Kidney epithelial cell (primary cell): Measurements from ENCODE around the gene ZNF521. TPM values are rescaled to one million over a fixed set of nuclear protein-coding genes. Genes with fewer than 3 reads are reported as not detected.

Experiments
- DNase-seq: peaks from one replicate; pipeline ENCODE4 v3.0.0-alpha.2; 2010; ENCODE audit warnings: low read depth
- H3K27me3 ChIP-seq: 2 replicates; pipeline ENCODE4 v1.6.0; 2011; ENCODE audit warnings: low read length; ENCODE audit not compliant: control insufficient read depth, insufficient read depth
- H3K36me3 ChIP-seq: 2 replicates; pipeline ENCODE4 v1.5.1; 2011; ENCODE audit warnings: low read length; ENCODE audit not compliant: control insufficient read depth, insufficient read depth
- H3K4me3 ChIP-seq: 2 replicates; pipeline ENCODE4 v1.5.1; 2011; ENCODE audit warnings: low read depth, mild to moderate bottlenecking, control low read depth, low read length
- CTCF ChIP-seq: IDR thresholded peaks from 2 replicates; pipeline ENCODE4 v1.5.1; 2011; ENCODE audit warnings: mild to moderate bottlenecking, moderate library complexity, low read length, control low read depth, inconsistent platforms; ENCODE audit not compliant: insufficient read depth, poor library complexity, severe bottlenecking
- total RNA-seq: library from RNA; depleted of rRNA; stranded (reverse); fragments of >200 nt; gene quantifications from 2 replicates; pipeline ENCODE4 v1.2.3, GENCODE V29; 2015

Gene ZNF521
- total RNA-seq, 1 donor from 2014 or later = 6.0 TPM

- no peak for TF ChIP-seq CTCF
- H3K36me3 ChIP-seq = no peaks in the 10 kb centered on the region
- H3K4me3 ChIP-seq = no peak overlapping the region
- H3K27me3 ChIP-seq = no peaks in the 10 kb centered on the region
- DNase-seq = no peak
Measured at GRCh38 chr18:25262920-25263319, 89.0 kb downstream of the ZNF521 start.

GRCh38 chr18:25261768-25262167 lies 90.2 kb downstream of the ZNF521 start:
- Histone ChIP-seq H3K27me3 (no peaks in the 10 kb centered on the region), H3K36me3 (no peaks in the 10 kb centered on the region), H3K4me3 (no peak overlapping the region)
- DNase-seq = no peak
- no peak for TF ChIP-seq CTCF

GRCh38 chr18:25256439-25256838 lies 95.5 kb downstream of the ZNF521 start:
- no peak for DNase-seq
- no peak for TF ChIP-seq CTCF
- no peak overlapping the region for H3K4me3 ChIP-seq
- no peaks in the 10 kb centered on the region for H3K36me3 ChIP-seq
- no peaks in the 10 kb centered on the region for H3K27me3 ChIP-seq

- no peak for TF ChIP-seq CTCF
- Histone ChIP-seq H3K4me3 (no peak overlapping the region), H3K27me3 (no peaks in the 10 kb centered on the region), H3K36me3 (no peaks in the 10 kb centered on the region)
- DNase-seq = no peak
Measured at GRCh38 chr18:25253779-25254178, 98.2 kb downstream of the ZNF521 start.

- no peak overlapping the region for H3K4me3 ChIP-seq
- no peak for TF ChIP-seq CTCF
- no peak for DNase-seq
- no peaks in the 10 kb centered on the region for H3K36me3 ChIP-seq
- no peaks in the 10 kb centered on the region for H3K27me3 ChIP-seq
Measured at GRCh38 chr18:25253136-25253535, 98.8 kb downstream of the ZNF521 start.

- H3K4me3 ChIP-seq = no peak overlapping the region
- no peak for DNase-seq
- no peaks in the 10 kb centered on the region for H3K27me3 ChIP-seq
- no peaks in the 10 kb centered on the region for H3K36me3 ChIP-seq
- no peak for TF ChIP-seq CTCF
Measured at GRCh38 chr18:25251068-25251467, 100.9 kb downstream of the ZNF521 start.
